ENCODE results near the gene ARPC1A. TPM values are rescaled to one million over a fixed set of nuclear protein-coding genes. Genes with fewer than 3 reads are reported as not detected.
A peak's percentile ranks its signal among the peaks of the same experiment; 100 is the strongest.

The ARPC1A gene
- total RNA-seq, 1 donor from 2014 or later = 131 TPM

GRCh38 chr7:99365318-99366141 is 39.8 kb downstream of the ARPC1A start:
- TF ChIP-seq, protein P1, sequence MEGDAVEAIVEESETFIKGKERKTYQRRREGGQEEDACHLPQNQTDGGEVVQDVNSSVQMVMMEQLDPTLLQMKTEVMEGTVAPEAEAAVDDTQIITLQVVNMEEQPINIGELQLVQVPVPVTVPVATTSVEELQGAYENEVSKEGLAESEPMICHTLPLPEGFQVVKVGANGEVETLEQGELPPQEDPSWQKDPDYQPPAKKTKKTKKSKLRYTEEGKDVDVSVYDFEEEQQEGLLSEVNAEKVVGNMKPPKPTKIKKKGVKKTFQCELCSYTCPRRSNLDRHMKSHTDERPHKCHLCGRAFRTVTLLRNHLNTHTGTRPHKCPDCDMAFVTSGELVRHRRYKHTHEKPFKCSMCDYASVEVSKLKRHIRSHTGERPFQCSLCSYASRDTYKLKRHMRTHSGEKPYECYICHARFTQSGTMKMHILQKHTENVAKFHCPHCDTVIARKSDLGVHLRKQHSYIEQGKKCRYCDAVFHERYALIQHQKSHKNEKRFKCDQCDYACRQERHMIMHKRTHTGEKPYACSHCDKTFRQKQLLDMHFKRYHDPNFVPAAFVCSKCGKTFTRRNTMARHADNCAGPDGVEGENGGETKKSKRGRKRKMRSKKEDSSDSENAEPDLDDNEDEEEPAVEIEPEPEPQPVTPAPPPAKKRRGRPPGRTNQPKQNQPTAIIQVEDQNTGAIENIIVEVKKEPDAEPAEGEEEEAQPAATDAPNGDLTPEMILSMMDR (IDR thresholded peaks at IDR 0.05; ENCODE audit: borderline replicate concordance) = peak; percentile 62
- peaks cover 82% of the 10 kb centered on the region for H3K36me3 ChIP-seq
- H3K4me3 ChIP-seq = no peak overlapping the region
- H3K27ac ChIP-seq (replicated peaks) = no peak overlapping the region
- intact Hi-C loops (cut with micrococcal nuclease) = no loop called here
- no peak for DNase-seq
- no peaks in the 10 kb centered on the region for H3K27me3 ChIP-seq (ENCODE audit: low read depth)
- no peaks in the 10 kb centered on the region for H3K9me3 ChIP-seq (replicated peaks)
- no peaks in the 10 kb centered on the region for H3K4me1 ChIP-seq

DNA sequence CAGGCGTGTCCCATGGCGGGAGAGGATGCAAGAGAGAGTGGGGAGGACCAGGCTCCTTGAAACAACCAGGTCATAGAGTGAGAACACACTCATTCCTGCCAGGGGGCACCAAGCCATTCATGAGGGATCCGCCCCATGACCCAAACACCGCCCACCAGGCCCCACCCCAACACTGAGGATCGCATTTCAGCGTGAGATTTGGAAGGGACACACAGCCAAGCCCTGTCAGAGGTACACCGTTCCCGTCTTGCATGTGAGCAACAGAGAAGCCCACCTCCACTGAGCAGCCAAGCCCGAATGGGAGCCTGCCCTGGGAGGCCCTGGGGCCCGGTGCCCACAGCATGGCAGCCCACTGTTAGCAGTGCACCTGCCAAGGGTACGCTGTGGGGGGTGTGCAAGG is 40.9 kb downstream of the ARPC1A start:
- no peaks in the 10 kb centered on the region for H3K27me3 ChIP-seq (ENCODE audit: low read depth)
- intact Hi-C loops (cut with micrococcal nuclease) = no loop called here
- no peak overlapping the region for H3K4me3 ChIP-seq
- H3K27ac ChIP-seq (replicated peaks) = no peak overlapping the region
- no peaks in the 10 kb centered on the region for H3K4me1 ChIP-seq
- no peak for DNase-seq
- TF ChIP-seq, protein P1 (IDR thresholded peaks at IDR 0.05; ENCODE audit: borderline replicate concordance) = no peak
- H3K36me3 ChIP-seq = peaks cover 70% of the 10 kb centered on the region
- no peaks in the 10 kb centered on the region for H3K9me3 ChIP-seq (replicated peaks)

GRCh38 chr7:99368750-99369389 is 43.2 kb downstream of the ARPC1A start:
- intact Hi-C loops (cut with micrococcal nuclease) = no loop called here
- no peaks in the 10 kb centered on the region for H3K27me3 ChIP-seq (ENCODE audit: low read depth)

GRCh38 chr7:99369767-99370391 is 44.2 kb downstream of the ARPC1A start:
- intact Hi-C loops (cut with micrococcal nuclease) = no loop called here
- Histone ChIP-seq H3K9me3 (replicated peaks) (no peaks in the 10 kb centered on the region), H3K4me3 (no peak overlapping the region), H3K36me3 (peaks cover 38% of the 10 kb centered on the region), H3K27me3 (ENCODE audit: low read depth) (no peaks in the 10 kb centered on the region), H3K27ac (replicated peaks) (peak overlapping the region; percentile 15), H3K4me1 (peaks cover 23% of the 10 kb centered on the region)
- DNase-seq = no peak
- TF ChIP-seq, protein P1 (IDR thresholded peaks at IDR 0.05; ENCODE audit: borderline replicate concordance) = no peak

More at GRCh38 chr7:99368750-99369389, 43.2 kb downstream of the ARPC1A start:
- peaks cover 12% of the 10 kb centered on the region for H3K4me1 ChIP-seq
- DNase-seq = no peak
- H3K27ac ChIP-seq (replicated peaks) = no peak overlapping the region
- H3K36me3 ChIP-seq = peaks cover 48% of the 10 kb centered on the region
- TF ChIP-seq, protein P1 (IDR thresholded peaks at IDR 0.05; ENCODE audit: borderline replicate concordance) = no peak
- no peak overlapping the region for H3K4me3 ChIP-seq
- no peaks in the 10 kb centered on the region for H3K9me3 ChIP-seq (replicated peaks)

DNA sequence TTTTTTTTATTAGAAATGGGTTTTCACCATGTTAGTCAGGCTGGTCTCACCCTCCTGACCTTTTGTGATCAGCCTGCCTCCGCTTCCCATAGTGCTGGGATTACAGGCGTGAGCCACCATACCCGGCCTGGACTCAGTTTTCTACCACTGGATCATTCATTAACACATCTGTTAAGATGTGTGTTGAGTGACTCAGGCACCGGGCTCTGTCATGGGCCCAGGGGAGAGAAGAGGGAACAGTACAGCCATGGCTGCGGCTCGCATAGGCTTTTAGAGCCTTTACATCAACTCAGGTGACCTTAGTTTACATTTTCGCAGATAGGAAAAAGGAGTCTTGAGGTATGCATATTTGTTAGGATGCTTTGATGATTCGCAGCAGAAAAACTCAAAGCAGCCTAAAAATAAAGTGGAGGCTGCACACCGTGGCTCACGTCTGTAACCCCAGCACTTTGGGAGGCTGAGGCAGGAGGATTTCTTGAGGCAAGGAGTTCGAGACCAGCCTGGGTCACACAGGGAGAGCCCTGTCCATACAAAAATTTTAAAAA is 45.8 kb downstream of the ARPC1A start:
- no peak for DNase-seq
- H3K4me1 ChIP-seq = peaks cover 38% of the 10 kb centered on the region
- H3K27me3 ChIP-seq (ENCODE audit: low read depth) = no peaks in the 10 kb centered on the region
- TF ChIP-seq, protein P1 (IDR thresholded peaks at IDR 0.05; ENCODE audit: borderline replicate concordance) = no peak
- no peak overlapping the region for H3K27ac ChIP-seq (replicated peaks)
- intact Hi-C loops (cut with micrococcal nuclease) = no loop called here
- no peak overlapping the region for H3K4me3 ChIP-seq
- no peaks in the 10 kb centered on the region for H3K9me3 ChIP-seq (replicated peaks)
- H3K36me3 ChIP-seq = peaks cover 22% of the 10 kb centered on the region
